ENCODE measurements around the gene RHOV. TPM values are rescaled to one million over a fixed set of nuclear protein-coding genes. Genes with fewer than 3 reads are reported as not detected.

The RHOV gene
- 0.32 and 0.82 TPM in 2 replicates for total RNA-seq (2014; rRNA removed; shearing (Covaris generic))
- polyA plus RNA-seq (2015; cell fraction: cytosol; rRNA removed), result 0.14 and 0.24 TPM in 2 replicates
- 0.42 TPM in 1 of 2 replicates, not detected in the other for polyA plus RNA-seq (2015; cell fraction: nucleus; rRNA removed)

GRCh38 chr15:40873694-40874561, at the start of gene RHOV:
RHOV (minus strand) TSS chr15:40874234; CDS start chr15:40874139, 95 bp downstream.
- DNase-seq (ENCODE audit: low read depth, low spot score), result peak; percentile 65

DNA sequence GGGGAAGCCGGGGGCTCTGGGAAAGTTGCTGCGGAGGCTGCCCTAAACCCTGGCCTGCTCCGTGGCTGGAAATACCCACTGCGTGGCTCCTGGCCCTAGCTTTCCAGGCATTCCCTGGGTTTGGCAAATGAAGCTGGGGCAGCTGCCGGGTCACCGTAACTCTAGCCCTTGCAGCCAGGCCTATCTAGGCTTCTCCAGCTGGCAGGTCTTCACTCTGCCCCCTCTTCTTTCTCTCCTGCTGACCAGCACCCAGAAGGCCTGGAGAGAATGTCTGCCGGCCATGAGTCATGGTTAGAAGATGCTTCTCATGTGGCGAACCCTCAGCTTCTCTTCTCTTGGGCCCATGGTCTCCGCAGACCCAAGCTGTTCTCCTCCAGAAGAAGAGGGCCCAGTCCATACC, 49.5 kb upstream of the RHOV start:
- DNase-seq (ENCODE audit: low read depth, low spot score), result no peak
- in situ Hi-C loops (cut with HindIII; ENCODE audit: low pct_unique_long_range_greater_than_20kb, low sequenced_read_pairs), result loop anchor here (25.0 kb wide), 1 partner anchor 89 kb away; no protein-coding TSS in a partner anchor

More at GRCh38 chr15:40873694-40874561, at the start of gene RHOV:
- in situ Hi-C loops (cut with HindIII; ENCODE audit: low pct_unique_long_range_greater_than_20kb, low sequenced_read_pairs), result no loop called here

GRCh38 chr15:40922608-40923005, 48.6 kb upstream of the RHOV start:
- no peak for DNase-seq (ENCODE audit: low read depth, low spot score)
- in situ Hi-C loops (cut with HindIII; ENCODE audit: low pct_unique_long_range_greater_than_20kb, low sequenced_read_pairs), result loop anchor here (25.0 kb wide), 1 partner anchor 90 kb away; no protein-coding TSS in a partner anchor

DNA sequence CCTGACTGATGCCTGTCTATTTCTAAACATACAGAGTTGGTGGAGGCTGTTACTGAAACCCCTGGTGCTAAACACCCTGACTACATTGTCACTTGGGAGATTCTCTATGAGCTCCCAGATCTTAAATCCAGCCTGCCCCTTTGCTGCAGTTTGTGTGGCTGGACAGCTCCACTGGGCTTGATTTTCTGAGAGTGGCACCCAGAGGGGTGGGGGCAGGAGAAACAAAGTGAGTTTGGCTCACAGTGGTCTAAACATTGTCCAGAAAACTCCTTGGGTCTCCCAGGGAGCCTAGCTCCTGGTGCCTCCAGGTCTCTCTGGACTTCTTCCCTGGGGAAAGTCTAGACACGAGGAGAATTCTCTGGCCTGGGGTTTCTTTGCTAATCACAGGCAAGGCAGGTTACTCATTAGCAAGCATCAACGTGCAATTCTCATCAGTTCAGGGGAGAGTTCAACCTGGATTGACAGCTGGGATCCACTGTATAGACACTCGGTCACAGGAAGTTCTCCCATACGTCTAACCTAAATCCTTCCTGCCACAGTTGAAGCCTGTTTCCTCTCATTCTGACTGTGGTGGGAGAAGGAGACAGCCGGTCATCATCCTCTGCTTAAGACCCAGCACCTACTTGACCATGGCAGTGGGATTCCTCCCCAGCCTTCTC, 48.0 kb upstream of the RHOV start:
- in situ Hi-C loops (cut with HindIII; ENCODE audit: low pct_unique_long_range_greater_than_20kb, low sequenced_read_pairs), result loop anchor here (25.0 kb wide), 1 partner anchor 90 kb away; no protein-coding TSS in a partner anchor
- DNase-seq (ENCODE audit: low read depth, low spot score), result no peak

DNA sequence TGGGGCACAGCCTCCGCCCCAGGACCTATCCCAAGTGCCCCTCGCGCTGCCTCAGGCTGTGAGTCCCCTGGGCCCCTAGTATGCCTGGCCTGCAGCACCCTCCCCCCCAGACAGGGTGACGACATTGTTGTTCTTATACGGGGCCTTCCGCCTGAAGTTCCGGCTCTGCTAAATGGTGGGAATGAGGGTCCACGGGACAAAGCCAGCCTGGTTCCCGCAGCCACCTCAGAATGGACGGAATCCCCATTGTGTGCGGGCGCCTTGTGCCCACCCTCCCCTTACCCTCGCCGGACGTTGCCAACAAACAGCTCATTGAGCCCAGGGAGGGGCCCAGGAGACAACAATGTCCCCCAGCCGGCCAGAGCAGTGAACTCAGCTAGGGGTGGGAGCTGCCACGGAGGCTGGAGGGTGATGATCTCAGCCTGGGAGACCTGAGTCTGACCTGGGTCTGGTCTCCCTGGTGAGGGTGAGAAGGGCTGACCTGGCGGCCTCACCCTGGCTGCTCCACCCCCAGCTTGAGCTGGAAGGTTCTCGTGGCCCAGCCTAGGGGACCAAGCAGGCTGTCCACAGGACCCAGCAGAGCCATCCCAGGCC, 44.9 kb upstream of the RHOV start:
- DNase-seq (ENCODE audit: low read depth, low spot score), result no peak
- in situ Hi-C loops (cut with HindIII; ENCODE audit: low pct_unique_long_range_greater_than_20kb, low sequenced_read_pairs), result loop anchor here (25.0 kb wide), 1 partner anchor 93 kb away; no protein-coding TSS in a partner anchor

GRCh38 chr15:40918146-40918798, 44.2 kb upstream of the RHOV start:
- in situ Hi-C loops (cut with HindIII; ENCODE audit: low pct_unique_long_range_greater_than_20kb, low sequenced_read_pairs), result loop anchor here (25.0 kb wide), 1 partner anchor 94 kb away; no protein-coding TSS in a partner anchor
- no peak for DNase-seq (ENCODE audit: low read depth, low spot score)

DNA sequence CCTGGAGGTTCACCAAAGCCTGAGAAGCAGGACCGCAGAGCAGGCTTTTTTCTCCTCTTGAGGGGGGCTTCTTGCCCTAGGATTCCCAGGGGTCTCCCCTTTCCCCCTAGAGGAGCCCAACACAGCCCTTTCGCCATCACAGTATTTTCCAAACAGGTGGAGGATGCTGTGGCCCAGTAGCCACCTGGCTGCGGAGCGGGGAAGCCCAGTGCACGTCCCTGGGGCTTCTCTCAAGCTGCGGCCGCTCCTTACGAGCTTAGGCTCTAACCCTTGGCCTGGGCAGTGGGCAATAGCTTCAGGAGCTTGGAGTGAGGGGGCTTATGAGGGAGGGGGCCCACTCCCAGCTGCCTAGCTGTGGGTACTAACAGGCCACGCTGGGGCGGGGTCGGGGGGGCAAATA, 43.6 kb upstream of the RHOV start:
- in situ Hi-C loops (cut with HindIII; ENCODE audit: low pct_unique_long_range_greater_than_20kb, low sequenced_read_pairs), result loop anchor here (25.0 kb wide), 1 partner anchor 95 kb away; no protein-coding TSS in a partner anchor
- no peak for DNase-seq (ENCODE audit: low read depth, low spot score)

DNA sequence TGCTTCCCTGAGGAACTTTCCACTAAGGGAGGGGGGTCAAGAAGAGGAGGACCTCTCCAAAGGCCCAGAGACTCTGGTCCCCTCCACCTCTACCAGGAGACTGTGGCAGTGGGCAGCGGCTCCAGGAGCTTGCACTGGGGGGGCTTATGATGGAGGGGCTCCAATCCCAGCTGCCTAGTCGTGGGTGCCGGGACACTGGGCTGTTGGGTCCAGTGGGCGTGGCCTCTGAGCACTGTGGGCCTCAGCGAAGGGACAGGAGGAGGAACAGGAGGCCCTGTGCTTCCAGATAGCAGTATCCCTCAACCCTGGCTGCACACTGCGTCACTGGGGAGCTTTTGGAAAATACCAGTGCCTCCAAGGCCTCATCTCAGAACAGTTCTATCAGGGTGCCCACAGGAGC, 41.6 kb upstream of the RHOV start:
- in situ Hi-C loops (cut with HindIII; ENCODE audit: low pct_unique_long_range_greater_than_20kb, low sequenced_read_pairs), result loop anchor here (25.0 kb wide), 1 partner anchor 97 kb away; no protein-coding TSS in a partner anchor
- DNase-seq (ENCODE audit: low read depth, low spot score), result no peak

GRCh38 chr15:40915116-40915661, 41.2 kb upstream of the RHOV start:
- no peak for DNase-seq (ENCODE audit: low read depth, low spot score)
- in situ Hi-C loops (cut with HindIII; ENCODE audit: low pct_unique_long_range_greater_than_20kb, low sequenced_read_pairs), result loop anchor here (25.0 kb wide), 1 partner anchor 97 kb away; no protein-coding TSS in a partner anchor

DNA sequence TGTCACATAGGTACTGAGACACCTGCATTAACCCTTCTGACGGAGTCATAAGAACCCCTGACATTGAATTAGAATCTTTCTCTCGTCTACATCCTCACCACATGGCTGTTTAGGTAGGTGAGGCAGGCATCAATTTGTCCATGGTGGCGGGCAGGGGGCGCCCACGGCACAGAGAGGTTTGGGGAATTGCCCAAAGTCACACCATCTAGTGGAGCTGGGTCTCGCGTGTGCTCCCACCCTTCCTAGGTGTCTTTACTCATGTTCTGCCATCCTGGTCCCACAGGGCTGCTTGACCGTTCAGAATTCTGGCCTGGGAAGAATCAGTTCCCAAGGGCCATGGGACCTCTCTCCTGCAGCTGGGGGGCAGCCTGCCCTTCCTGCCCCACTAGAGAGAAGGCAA, 40.5 kb upstream of the RHOV start:
- in situ Hi-C loops (cut with HindIII; ENCODE audit: low pct_unique_long_range_greater_than_20kb, low sequenced_read_pairs), result loop anchor here (25.0 kb wide), 1 partner anchor 98 kb away; no protein-coding TSS in a partner anchor
- DNase-seq (ENCODE audit: low read depth, low spot score), result peak; percentile 57

DNA sequence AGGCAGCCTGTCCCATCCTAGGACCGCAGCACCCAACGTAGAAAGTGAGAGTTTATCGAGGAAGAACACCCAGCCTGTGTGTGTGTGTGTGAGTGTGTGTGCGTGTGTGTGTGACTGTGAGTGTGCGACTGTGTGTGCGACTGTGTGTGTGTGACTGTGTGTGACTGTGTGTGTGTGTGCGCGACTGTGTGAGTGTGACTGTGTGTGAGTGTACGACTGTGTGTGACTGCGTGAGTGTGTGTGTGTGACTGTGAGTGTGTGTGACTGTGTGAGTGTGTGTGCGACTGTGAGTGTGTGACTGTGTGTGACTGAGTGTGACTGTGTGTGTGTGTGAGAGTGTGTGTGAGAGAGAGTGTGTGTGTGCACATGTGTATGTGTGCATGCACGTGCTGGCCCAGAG, 40.0 kb upstream of the RHOV start:
- in situ Hi-C loops (cut with HindIII; ENCODE audit: low pct_unique_long_range_greater_than_20kb, low sequenced_read_pairs), result loop anchor here (25.0 kb wide), 1 partner anchor 98 kb away; no protein-coding TSS in a partner anchor
- no peak for DNase-seq (ENCODE audit: low read depth, low spot score)

DNA sequence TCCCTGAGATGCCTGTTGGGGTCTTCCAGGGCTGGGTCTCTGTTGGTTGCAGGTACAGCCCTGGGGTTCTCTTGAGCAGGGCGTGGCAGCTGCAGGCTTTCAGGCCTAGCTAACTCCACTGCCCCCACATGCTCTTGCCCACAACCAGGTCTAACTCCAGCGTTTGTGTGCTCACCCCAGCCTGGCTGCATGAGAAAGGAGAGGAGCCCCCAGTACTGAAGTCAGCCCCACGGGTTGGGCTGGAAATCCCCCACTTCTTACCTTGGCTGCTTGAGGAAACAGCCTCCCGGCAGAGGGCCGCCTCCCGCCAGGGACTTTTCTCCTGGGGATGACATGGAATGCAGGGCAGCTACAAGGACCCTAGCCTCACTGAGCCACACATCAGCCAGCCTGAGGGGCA, 38.4 kb upstream of the RHOV start:
- in situ Hi-C loops (cut with HindIII; ENCODE audit: low pct_unique_long_range_greater_than_20kb, low sequenced_read_pairs), result loop anchor here (25.0 kb wide), 1 partner anchor 100 kb away; no protein-coding TSS in a partner anchor
- no peak for DNase-seq (ENCODE audit: low read depth, low spot score)

DNA sequence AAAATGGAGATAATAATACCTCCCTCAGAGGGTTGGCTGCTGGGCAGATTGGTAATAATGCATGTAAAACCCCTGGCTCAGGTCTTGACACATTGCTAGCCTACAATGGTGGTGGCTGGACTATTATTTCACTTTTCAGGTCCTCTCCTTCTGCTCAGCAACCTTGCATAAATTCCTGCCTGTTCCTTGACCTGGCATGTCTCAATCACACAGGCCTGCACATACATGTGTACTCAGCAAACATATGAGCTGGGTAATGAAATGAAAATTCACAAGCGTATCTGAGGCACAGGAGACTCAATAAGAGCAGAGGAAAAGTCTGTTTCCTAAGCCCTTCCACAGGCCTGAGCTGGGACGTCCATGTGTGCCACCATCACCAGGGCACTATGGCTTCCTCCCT, 37.7 kb upstream of the RHOV start:
- in situ Hi-C loops (cut with HindIII; ENCODE audit: low pct_unique_long_range_greater_than_20kb, low sequenced_read_pairs), result loop anchor here (25.0 kb wide), 1 partner anchor 101 kb away; no protein-coding TSS in a partner anchor
- DNase-seq (ENCODE audit: low read depth, low spot score), result no peak

DNA sequence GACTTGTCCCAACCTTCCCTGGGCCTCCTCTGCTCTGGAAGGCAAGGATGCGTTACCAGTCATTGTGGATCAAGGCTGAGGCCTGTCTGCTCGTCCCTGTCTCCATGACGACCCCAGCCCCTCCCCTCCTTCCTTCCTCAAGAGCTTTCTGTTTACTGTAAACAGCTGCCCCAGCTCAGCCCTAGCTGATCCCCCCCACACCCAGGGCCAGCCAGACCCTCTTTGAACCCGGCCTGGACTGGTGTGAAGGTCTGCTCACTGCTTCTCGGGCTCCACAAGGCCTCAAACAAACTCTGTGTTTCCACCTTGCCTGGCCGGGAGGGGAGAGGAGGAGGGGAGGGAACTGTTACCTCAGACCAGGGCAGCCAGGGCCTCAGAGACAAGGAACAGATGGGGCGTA, 37.1 kb upstream of the RHOV start:
- DNase-seq (ENCODE audit: low read depth, low spot score), result no peak
- in situ Hi-C loops (cut with HindIII; ENCODE audit: low pct_unique_long_range_greater_than_20kb, low sequenced_read_pairs), result loop anchor here (25.0 kb wide), 1 partner anchor 101 kb away; no protein-coding TSS in a partner anchor

DNA sequence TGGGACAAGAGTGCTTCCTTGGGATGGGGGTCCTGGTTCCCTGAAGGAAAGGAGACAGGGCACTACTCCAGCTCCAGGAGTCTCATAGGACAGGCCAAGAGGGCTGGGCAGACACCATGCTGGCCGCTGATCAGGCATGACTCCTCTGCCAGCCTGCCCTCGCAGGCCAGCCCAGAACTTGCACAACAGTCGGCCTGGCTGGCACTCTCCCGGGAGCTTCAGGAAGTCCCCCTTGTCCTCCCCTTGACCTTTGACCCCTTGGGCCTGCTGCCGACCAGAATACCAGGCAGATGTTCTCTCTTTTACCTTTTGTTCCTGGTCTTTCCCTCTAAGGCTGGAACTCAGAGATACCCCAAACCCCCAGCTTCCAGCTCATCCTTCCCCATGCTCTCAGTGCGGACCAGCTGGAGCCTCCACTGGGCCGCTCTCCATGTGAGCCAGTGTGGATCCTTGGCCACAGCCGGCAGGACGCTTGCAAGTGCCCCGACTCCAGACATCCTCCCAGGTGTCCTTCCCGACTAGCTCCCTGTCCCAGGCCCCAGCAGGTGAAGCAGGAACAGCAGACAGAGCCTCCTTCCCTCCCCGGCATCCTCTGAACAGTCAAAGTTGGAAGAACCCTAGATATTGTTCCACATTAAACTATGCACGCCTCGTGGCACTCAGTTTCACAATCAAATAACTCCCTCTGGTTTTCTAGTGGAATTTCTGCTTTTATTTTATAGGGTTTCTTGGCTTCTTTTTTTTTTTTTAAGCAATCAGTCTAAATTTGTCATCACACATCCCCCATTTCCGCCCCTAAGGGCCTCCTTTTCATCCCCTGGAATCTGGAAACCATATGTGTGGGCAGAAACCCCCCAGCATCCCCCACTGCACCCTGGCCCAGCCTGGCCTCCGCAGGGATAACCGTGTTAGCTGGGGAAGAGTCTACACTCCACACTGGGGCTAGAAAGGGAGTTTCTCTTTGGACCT, 35.9 kb upstream of the RHOV start:
- DNase-seq (ENCODE audit: low read depth, low spot score), result no peak
- in situ Hi-C loops (cut with HindIII; ENCODE audit: low pct_unique_long_range_greater_than_20kb, low sequenced_read_pairs), result loop anchor here (25.0 kb wide), 1 partner anchor 102 kb away; no protein-coding TSS in a partner anchor

Data from SK-MEL-5 (cell line).